ENCODE results near the gene DBF4B. TPM values are rescaled to one million over a fixed set of nuclear protein-coding genes. Genes with fewer than 3 reads are reported as not detected.

The DBF4B gene
- total RNA-seq, 2 donors from 2014 or later: 31.6 to 31.8 TPM

- ATAC-seq (no peak), DNase-seq (ENCODE audit: low spot score in 2 of 2) (no peak)
- H3K9me3 Mint-ChIP-seq: no peaks in the 10 kb centered on the region
These were observed 71.7 kb downstream of the DBF4B start for GRCh38 chr17:44780161-44780560.

DNA sequence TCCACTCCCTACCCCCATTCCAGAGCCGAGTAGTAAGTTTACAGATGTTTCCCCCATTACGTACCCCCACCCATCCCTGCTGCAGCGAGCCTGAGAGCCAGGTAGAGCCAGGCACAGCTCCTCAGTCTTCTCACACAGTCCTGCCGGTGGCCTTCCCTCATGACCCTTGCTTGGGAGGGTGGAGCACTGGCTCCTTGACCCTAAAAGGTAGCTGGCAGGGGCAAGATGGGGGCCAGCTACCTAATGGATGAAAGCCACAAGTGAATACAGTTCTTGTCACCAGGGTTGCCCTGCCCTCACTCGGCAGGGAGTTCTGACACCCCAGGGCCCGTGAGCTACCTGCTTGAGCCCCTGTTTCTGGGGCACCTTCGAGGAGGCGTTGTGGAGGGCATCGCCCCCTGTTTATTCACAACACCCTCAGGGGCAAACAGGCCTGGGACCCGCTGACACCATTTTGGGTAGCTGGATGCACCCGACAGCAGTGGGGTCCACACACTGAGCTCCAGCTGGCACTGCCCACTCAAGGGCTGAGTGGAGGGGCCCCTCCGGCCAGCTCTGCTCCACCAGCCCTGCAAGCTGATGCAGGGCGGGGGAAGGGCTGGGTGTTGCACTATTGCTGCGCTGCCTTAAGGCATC is 72.5 kb downstream of the DBF4B start:
- DNase-seq (ENCODE audit: low spot score in 2 of 2) (no peak), ATAC-seq (no peak)
- H3K9me3 Mint-ChIP-seq: no peaks in the 10 kb centered on the region
- H3K36me3 Mint-ChIP-seq: no peaks in the 10 kb centered on the region
- H3K27ac Mint-ChIP-seq: no peak overlapping the region

More at GRCh38 chr17:44780161-44780560, 71.7 kb downstream of the DBF4B start:
- Mint-ChIP-seq H3K27ac (no peak overlapping the region), H3K36me3 (no peaks in the 10 kb centered on the region)

- Mint-ChIP-seq H3K9me3 (no peaks in the 10 kb centered on the region), H3K36me3 (no peaks in the 10 kb centered on the region), H3K27ac (peak overlapping the region in 1 of 2 donors; percentile 20)
- DNase-seq (ENCODE audit: low spot score in 2 of 2): no peak
- no peak for ATAC-seq
These were observed 73.3 kb downstream of the DBF4B start for GRCh38 chr17:44781551-44782325.

DNA sequence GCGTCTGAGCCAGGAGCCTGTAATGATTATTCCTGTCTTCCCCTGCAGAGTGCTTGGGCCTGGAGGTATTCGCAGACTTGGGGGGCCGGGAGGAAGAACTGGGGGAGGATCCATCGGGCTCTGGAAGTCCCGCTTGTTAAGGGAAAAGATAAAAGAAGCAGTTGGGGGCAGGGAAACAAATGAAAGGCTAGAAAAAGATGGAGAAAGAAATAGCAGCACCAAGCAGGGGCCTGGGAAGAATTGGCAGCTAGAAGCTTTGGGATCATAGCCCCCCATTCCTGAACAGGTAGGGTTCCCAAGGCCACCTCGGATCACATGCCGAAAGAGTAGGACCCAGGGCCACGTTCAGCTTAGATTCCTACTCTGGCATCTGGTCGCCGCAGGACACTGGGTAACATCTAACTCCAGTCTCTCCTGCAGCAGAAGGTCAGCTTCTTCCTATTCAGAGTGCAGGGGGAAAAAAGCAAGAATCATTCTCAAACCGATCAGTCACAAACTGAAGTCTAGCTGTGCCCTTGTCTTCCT is 73.9 kb downstream of the DBF4B start:
- peak overlapping the region in 1 of 2 donors; percentile 20 for H3K27ac Mint-ChIP-seq
- H3K36me3 Mint-ChIP-seq: no peaks in the 10 kb centered on the region
- no peaks in the 10 kb centered on the region for H3K9me3 Mint-ChIP-seq
- no peak for ATAC-seq
- no peak for DNase-seq (ENCODE audit: low spot score in 2 of 2)

DNA sequence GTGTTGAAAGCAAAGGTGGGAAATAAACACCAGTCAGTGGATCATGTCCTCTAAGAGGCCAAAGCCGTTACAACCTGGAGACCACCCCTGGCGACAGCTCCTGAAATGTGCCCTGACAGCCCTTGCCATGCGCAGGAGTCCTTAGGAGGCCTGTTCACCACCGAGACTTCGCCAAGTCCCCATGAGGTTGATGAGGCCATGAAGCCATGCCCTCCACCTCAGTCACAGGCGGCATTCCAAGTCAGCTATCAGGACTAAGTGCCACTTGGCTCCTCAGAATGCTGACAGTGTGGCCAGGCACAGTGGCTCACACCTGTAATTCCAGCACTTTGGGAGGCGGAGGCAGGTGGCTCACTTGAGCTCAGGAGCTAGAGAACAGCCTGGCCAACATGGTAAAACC is 77.5 kb downstream of the DBF4B start:
- Mint-ChIP-seq H3K27ac (no peak overlapping the region), H3K36me3 (no peaks in the 10 kb centered on the region), H3K9me3 (no peaks in the 10 kb centered on the region)
- ATAC-seq (no peak), DNase-seq (ENCODE audit: low spot score in 2 of 2) (no peak)

GRCh38 chr17:44786551-44787081 is 78.2 kb downstream of the DBF4B start:
- Mint-ChIP-seq H3K36me3 (no peaks in the 10 kb centered on the region), H3K27ac (no peak overlapping the region), H3K9me3 (no peaks in the 10 kb centered on the region)
- DNase-seq (ENCODE audit: low spot score in 2 of 2) (no peak), ATAC-seq (no peak)

DNA sequence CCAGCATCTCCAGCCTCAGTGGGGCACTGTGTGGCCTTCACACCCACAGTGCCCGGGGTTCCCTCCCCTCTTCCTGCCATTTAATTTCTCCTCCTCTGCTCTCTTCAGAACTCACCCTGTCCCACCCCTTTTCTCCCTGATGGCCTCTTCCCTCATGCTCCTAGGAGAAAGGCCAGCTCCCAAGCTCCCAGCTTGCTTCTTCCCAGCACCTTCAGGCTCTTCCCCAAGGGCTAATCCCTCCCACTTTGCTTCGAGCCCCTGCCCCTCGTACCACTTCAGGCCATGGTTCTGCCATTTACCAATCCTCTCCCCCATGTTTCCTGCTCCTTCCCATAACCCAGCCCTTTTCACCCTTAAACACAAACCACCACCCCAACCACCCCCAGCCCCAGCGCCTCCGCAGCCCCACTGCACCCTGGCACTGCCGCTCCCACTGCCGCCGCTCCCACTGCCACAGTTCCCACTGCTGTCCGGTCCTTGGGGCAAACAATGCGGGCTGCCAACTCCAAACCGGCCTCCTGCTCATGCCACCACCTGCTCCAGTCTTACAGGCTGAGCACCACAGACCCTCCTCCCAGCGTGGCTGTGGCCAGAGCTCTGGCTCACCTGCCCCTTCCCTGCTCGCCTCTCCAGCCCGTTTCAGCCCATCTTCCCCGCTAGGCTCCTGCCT is 78.9 kb downstream of the DBF4B start:
- no peak for ATAC-seq
- H3K9me3 Mint-ChIP-seq: no peaks in the 10 kb centered on the region
- H3K27ac Mint-ChIP-seq: no peak overlapping the region
- no peak for DNase-seq (ENCODE audit: low spot score in 2 of 2)
- no peaks in the 10 kb centered on the region for H3K36me3 Mint-ChIP-seq

DNA sequence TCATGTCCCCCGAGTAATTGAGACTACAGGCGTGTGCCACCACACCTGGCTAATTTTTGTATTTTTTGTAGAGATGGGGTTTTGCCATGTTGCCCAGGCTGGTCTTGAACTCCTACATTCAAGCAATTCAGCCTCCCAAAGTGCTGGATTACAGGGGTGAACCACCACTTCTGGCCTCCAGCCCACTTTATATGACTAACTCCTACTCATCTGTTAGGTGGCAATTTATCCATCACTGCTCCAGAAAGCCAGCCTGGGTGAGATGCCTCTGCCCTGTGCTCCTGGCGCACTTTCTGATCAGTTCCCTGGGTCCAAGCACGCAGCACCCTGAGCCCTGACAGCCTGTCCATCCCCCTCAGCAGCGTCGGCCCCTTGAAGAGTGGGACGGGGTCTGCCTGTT is 79.7 kb downstream of the DBF4B start:
- H3K36me3 Mint-ChIP-seq: no peaks in the 10 kb centered on the region
- ATAC-seq: no peak
- H3K9me3 Mint-ChIP-seq: no peaks in the 10 kb centered on the region
- no peak overlapping the region for H3K27ac Mint-ChIP-seq
- DNase-seq (ENCODE audit: low spot score in 2 of 2): no peak

DNA sequence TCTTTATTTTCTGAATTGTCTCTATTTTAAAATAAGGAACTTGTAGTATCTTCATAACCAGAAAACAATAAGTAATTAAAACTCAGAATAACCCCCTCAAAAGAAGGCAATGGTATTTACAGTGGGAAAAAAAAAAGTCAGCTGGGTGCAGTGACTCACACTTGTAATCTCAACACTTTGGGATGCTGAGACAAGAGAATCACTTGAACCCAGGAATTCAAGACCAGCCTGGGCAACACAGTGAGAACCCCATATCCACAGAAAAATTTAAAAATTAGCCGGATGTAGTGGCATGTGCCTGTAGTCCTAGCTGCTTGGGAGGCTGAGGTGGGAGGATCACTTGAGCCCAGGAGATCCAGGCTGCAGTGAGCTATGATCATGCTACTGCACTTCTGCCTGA is 83.8 kb downstream of the DBF4B start:
- H3K36me3 Mint-ChIP-seq: no peaks in the 10 kb centered on the region
- DNase-seq (ENCODE audit: low spot score in 2 of 2) (no peak), ATAC-seq (no peak)
- H3K9me3 Mint-ChIP-seq: no peaks in the 10 kb centered on the region
- H3K27ac Mint-ChIP-seq: no peak overlapping the region

DNA sequence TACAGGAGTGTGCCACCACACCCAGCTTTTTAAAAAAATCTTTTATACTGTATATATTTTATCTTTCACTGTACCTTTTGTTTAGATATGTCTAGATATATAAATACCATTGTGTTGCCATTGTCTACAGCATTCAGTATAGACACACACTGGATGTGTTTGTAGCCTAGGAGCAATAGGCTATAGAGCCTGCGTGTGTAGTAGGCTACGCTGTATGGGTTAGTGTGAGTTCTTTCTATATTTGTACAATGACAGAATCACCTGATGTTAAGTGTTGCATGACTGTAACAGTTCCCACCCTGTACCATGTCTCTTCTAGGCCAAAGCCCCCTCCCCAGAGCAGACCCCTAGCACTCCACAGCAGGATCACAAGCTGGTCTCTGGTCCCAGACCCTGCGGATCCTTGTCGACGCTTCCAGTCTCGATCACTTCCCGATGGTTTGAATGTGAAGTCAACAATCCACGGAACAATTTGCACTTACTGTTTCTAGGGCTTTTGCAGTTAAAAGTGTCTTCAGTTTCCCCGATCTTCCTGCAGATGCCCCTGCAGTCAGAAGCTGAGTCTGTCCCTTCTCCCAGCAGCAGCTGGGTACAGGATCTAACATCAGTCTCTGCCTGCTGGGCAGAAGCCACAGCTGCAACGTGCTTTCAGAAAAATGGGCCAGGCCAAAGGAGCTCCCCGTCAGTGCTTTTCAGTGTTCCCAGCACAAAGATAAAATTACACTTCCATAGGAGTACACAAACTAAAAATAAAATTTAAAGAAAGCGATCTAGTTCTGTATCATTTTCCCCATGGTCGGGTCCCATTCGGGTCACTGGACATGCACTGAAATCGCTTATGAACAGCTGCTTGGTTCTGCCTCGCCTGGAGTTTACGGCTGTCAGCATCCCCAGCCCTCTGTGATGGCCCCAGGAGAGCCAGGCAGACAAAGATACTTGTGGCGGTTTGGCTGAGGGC is 85.7 kb downstream of the DBF4B start:
- ATAC-seq (no peak), DNase-seq (ENCODE audit: low spot score in 2 of 2) (no peak)
- no peaks in the 10 kb centered on the region for H3K9me3 Mint-ChIP-seq
- H3K36me3 Mint-ChIP-seq: no peaks in the 10 kb centered on the region
- peak overlapping the region in 1 of 2 donors; percentile 17 for H3K27ac Mint-ChIP-seq

DNA sequence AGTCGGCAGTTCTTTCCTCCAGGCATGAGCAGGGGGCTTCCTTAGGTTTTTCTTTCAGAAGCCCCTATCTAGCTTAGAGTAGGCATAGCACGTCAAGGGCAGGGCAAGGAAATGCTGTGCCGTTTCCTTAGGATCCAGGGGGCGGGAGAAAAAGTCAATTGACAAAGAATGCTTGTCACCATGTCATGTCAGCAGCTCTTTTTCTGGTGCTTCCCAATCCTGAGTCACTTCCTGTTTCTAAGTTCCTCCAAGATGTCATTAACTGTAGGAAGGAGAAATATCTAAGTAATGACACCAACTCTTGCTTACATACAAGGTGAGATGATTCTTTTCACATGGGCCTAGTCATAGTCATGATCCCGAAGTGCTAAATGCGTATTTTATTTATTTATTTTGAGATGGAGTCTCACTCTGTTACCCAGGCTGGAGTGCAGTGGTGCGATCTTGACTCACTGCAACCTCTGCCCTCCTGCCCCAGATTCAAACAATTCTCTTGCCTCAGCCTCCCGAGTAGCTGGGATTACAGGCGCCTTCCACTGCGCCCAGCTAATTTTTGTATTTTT is 86.5 kb downstream of the DBF4B start:
- Mint-ChIP-seq H3K36me3 (no peaks in the 10 kb centered on the region), H3K9me3 (no peaks in the 10 kb centered on the region), H3K27ac (peak overlapping the region in 1 of 2 donors; percentile 17)
- ATAC-seq (peak; percentile 16 to 50), DNase-seq (ENCODE audit: low spot score in 2 of 2) (no peak)

DNA sequence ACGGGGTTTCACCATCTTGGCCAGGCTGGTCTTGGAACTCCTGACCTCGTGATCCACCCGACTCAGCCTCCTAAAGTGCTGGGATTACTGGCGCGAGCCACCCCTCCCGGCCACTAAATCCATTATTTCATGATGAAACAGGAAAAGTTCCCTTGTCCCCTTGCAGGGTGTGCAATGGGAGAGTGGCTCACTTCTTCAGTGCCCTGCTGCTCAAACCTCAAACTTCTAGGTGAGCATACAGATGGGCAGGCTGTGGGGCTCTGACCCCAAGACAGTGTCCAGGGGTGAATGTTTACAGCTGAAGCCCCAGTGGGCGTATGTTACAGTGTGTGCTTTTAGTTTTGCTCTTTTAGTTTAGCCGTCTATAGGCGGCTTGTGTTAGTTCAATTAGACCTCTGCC is 87.0 kb downstream of the DBF4B start:
- Mint-ChIP-seq H3K36me3 (no peaks in the 10 kb centered on the region), H3K27ac (no peak overlapping the region), H3K9me3 (no peaks in the 10 kb centered on the region)
- DNase-seq (ENCODE audit: low spot score in 2 of 2): no peak
- no peak for ATAC-seq

- DNase-seq (ENCODE audit: low spot score in 2 of 2): peak in 1 of 2 donors; percentile 42
- Mint-ChIP-seq H3K27ac (no peak overlapping the region), H3K36me3 (no peaks in the 10 kb centered on the region), H3K9me3 (no peaks in the 10 kb centered on the region)
- ATAC-seq: no peak
These were observed 87.5 kb downstream of the DBF4B start for GRCh38 chr17:44795928-44796327.

- Mint-ChIP-seq H3K9me3 (no peaks in the 10 kb centered on the region), H3K27ac (no peak overlapping the region), H3K36me3 (no peaks in the 10 kb centered on the region)
- peak in 1 of 2 donors; percentile 14 for DNase-seq (ENCODE audit: low spot score in 2 of 2)
- ATAC-seq: no peak
These were observed 88.3 kb downstream of the DBF4B start for GRCh38 chr17:44796731-44797130.

GRCh38 chr17:44797802-44798201 is 89.3 kb downstream of the DBF4B start:
- H3K9me3 Mint-ChIP-seq: no peaks in the 10 kb centered on the region
- ATAC-seq: no peak

DNA sequence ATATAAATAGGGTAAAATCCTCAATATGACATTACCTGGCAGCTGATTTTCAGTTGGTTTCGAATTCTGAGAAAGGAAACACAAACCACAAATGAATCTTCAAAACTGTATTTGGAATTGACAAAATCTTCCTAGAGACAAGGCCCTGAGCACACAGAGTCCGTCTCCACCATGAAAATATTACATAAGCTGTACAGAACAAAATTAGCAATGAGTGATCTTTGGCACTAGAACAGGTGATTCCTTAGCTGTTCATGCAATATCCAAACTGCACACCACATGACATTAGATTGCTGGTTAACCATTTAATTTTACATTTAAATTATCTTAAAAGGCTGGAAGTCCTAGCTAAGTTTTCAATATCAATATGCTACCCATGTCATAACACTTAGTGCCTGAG is 89.9 kb downstream of the DBF4B start:
- no peaks in the 10 kb centered on the region for H3K36me3 Mint-ChIP-seq

More at GRCh38 chr17:44797802-44798201, 89.3 kb downstream of the DBF4B start:
- DNase-seq (ENCODE audit: low spot score in 2 of 2): no peak
- no peaks in the 10 kb centered on the region for H3K36me3 Mint-ChIP-seq
- H3K27ac Mint-ChIP-seq: no peak overlapping the region

More for the DNA sequence above, 89.9 kb downstream of the DBF4B start:
- ATAC-seq: no peak
- DNase-seq (ENCODE audit: low spot score in 2 of 2): no peak
- Mint-ChIP-seq H3K9me3 (no peaks in the 10 kb centered on the region), H3K27ac (no peak overlapping the region)
